Esophagus squamous epithelium (tissue), 5 donors: ENCODE data around the gene MTR. TPM values are rescaled to one million over a fixed set of nuclear protein-coding genes. Genes with fewer than 3 reads are reported as not detected.
A peak's percentile ranks its signal among the peaks of the same experiment; 100 is the strongest.

Source experiments
- DNase-seq: peaks from one replicate; lab custom pipeline; 2025; lab: John Stamatoyannopoulos, UW
- H3K27ac ChIP-seq, 4 donors: fragments of 200-600 bp; sonication (generic); one replicate each; pipeline ENCODE4 v1.5.1; 2016 to 2019; ENCODE audit warnings: mild to moderate bottlenecking in 1 of 4
- H3K27me3 ChIP-seq, 4 donors: fragments of 200-600 bp; sonication (generic); 1 replicate in 3 of 4; 2 replicates in 1 of 4; pipeline versions ENCODE4 v1.5.1 to v1.6.0; 2017 to 2021; ENCODE audit warnings: antibody characterized with exemption in 1 of 4
- H3K36me3 ChIP-seq, 3 donors: fragments of 200-600 bp; sonication (generic); one replicate each; pipeline ENCODE4 v1.5.1; 2016 to 2019
- H3K4me1 ChIP-seq, 3 donors: fragments of 200-600 bp; sonication (generic); one replicate each; pipeline ENCODE4 v1.5.1; 2017 to 2019
- H3K4me3 ChIP-seq, 4 donors: fragments of 200-600 bp; sonication (generic); 1 replicate in 3 of 4; 2 replicates in 1 of 4; pipeline ENCODE4 v1.5.1; 2016 to 2019; ENCODE audit warnings: mild to moderate bottlenecking in 2 of 4, moderate library complexity in 1 of 4
- H3K9me3 ChIP-seq, 3 donors: fragments of 200-600 bp; sonication (generic); one replicate each; pipeline ENCODE4 v1.5.1; 2016 to 2019
- CTCF ChIP-seq, 6 experiments: fragments of 450-650 bp in 4 of 6; fragments of 200-600 bp in 2 of 6; sonication (generic) in 2 of 6; IDR thresholded peaks; one replicate each; pipeline ENCODE4 v1.5.1; 2016 to 2019; ENCODE audit warnings: antibody characterized with exemption in 6 of 6, mild to moderate bottlenecking in 4 of 6, moderate library complexity in 4 of 6
- POLR2A ChIP-seq, 4 donors: fragments of 450-650 bp; IDR thresholded peaks; one replicate each; pipeline ENCODE4 v1.6.1; 2017; ENCODE audit warnings: antibody characterized with exemption in 4 of 4, mild to moderate bottlenecking in 4 of 4, moderate library complexity in 3 of 4
- WGBS, 2 donors: methylation state at CpG; one replicate each; pipeline ENCODE4 v1.1.5; 2018; 5-methylcytosine and 5-hydroxymethylcytosine counted together
- intact Hi-C: fragments of 100-400 bp; cut with DNase I; formaldehyde crosslinking; loops from one replicate; pipeline ENCODE4 v1.15.0; 2022
- total RNA-seq, 4 donors: library from RNA; depleted of rRNA; stranded (reverse); fragments of >200 nt; gene quantifications; one replicate each; pipeline ENCODE4 v1.1.0, GENCODE V29; 2016
- donor health status: DM: yes; HTN: yes; CAD: no.

Gene MTR
- total RNA-seq, 4 donors from 2014 or later, result 5.8 to 21.6 (median 9.1) TPM

GRCh38 chr1:236868625-236869467, 73.8 kb downstream of the MTR start:
- Histone ChIP-seq H3K27ac (no peak overlapping the region), H3K36me3 (peaks cover 0 to 85% (median 0%) of the 10 kb centered on the region in 3 donors), H3K27me3 (no peaks in the 10 kb centered on the region), H3K4me3 (no peak overlapping the region), H3K4me1 (no peaks in the 10 kb centered on the region), H3K9me3 (no peaks in the 10 kb centered on the region)
- TF ChIP-seq CTCF (IDR thresholded peaks at IDR 0.05), result peak; percentile 62 to 88 (median 85)
- TF ChIP-seq POLR2A (IDR thresholded peaks at IDR 0.05), result no peak
- 89% methylated on average over 6 of the region's 6 CpGs for WGBS, 2 donors
- intact Hi-C loops, result no loop called here
- no peak for DNase-seq

- H3K27ac ChIP-seq, result no peak overlapping the region
- WGBS, 2 donors, result 74 to 77% methylated on average over 2 of the region's 2 CpGs
- no peak for DNase-seq
- H3K27me3 ChIP-seq, result no peaks in the 10 kb centered on the region
- TF ChIP-seq POLR2A (IDR thresholded peaks at IDR 0.05) (no peak), CTCF (IDR thresholded peaks at IDR 0.05) (no peak)
- no peaks in the 10 kb centered on the region for H3K4me1 ChIP-seq
- intact Hi-C loops, result loop anchor here (10.0 kb wide), 1 partner anchor 765 kb away; no protein-coding TSS in a partner anchor
- no peak overlapping the region for H3K4me3 ChIP-seq
- no peaks in the 10 kb centered on the region for H3K9me3 ChIP-seq
- peaks cover 0 to 83% (median 0%) of the 10 kb centered on the region in 3 donors for H3K36me3 ChIP-seq
Observed at GRCh38 chr1:236869911-236870310, 74.8 kb downstream of the MTR start.

GRCh38 chr1:236870721-236871120, 75.6 kb downstream of the MTR start:
- Histone ChIP-seq H3K27ac (no peak overlapping the region), H3K36me3 (peaks cover 0 to 83% (median 7%) of the 10 kb centered on the region in 3 donors), H3K9me3 (no peaks in the 10 kb centered on the region), H3K4me3 (no peak overlapping the region), H3K27me3 (no peaks in the 10 kb centered on the region), H3K4me1 (no peaks in the 10 kb centered on the region)
- intact Hi-C loops, result loop anchor here (10.0 kb wide), 1 partner anchor 766 kb away; no protein-coding TSS in a partner anchor
- 79 to 88% methylated on average over 6 of the region's 6 CpGs for WGBS, 2 donors
- TF ChIP-seq CTCF (IDR thresholded peaks at IDR 0.05) (no peak), POLR2A (IDR thresholded peaks at IDR 0.05) (no peak)
- DNase-seq, result no peak

GRCh38 chr1:236872075-236872666, 77.1 kb downstream of the MTR start:
- Histone ChIP-seq H3K4me1 (no peaks in the 10 kb centered on the region), H3K36me3 (peaks cover 0 to 83% (median 7%) of the 10 kb centered on the region in 3 donors), H3K4me3 (no peak overlapping the region), H3K27me3 (no peaks in the 10 kb centered on the region), H3K27ac (no peak overlapping the region), H3K9me3 (no peaks in the 10 kb centered on the region)
- no peak for DNase-seq
- TF ChIP-seq POLR2A (IDR thresholded peaks at IDR 0.05) (no peak), CTCF (IDR thresholded peaks at IDR 0.05) (no peak)
- intact Hi-C loops, result loop anchor here (10.0 kb wide), 1 partner anchor 767 kb away; no protein-coding TSS in a partner anchor
- 70 to 82% methylated on average over 5 of the region's 5 CpGs for WGBS, 2 donors

GRCh38 chr1:236875975-236876374, 80.9 kb downstream of the MTR start:
- no peak overlapping the region for H3K27ac ChIP-seq
- TF ChIP-seq POLR2A (IDR thresholded peaks at IDR 0.05), result no peak
- no peak for TF ChIP-seq CTCF (IDR thresholded peaks at IDR 0.05)
- no peak overlapping the region for H3K4me3 ChIP-seq
- no peaks in the 10 kb centered on the region for H3K9me3 ChIP-seq
- H3K27me3 ChIP-seq, result no peaks in the 10 kb centered on the region
- WGBS, 2 donors, result 79 to 81% methylated on average over 5 of the region's 5 CpGs
- H3K36me3 ChIP-seq, result peaks cover 0 to 86% (median 7%) of the 10 kb centered on the region in 3 donors
- no peaks in the 10 kb centered on the region for H3K4me1 ChIP-seq
- intact Hi-C loops, result loop anchor here (10.0 kb wide), 1 partner anchor 771 kb away; no protein-coding TSS in a partner anchor
- DNase-seq, result no peak
